Neutrophil (primary cell): ENCODE results near the gene TGIF2.

Experiments
- H3K27ac ChIP-seq: fragments of 200-600 bp; sonication (generic); 2 replicates; pipeline ENCODE4 v1.5.1; 2016; ENCODE audit warnings: mild to moderate bottlenecking, moderate library complexity
- H3K27me3 ChIP-seq: fragments of 200-600 bp; sonication (generic); 2 replicates; pipeline ENCODE4 v1.6.0; 2016; ENCODE audit warnings: mild to moderate bottlenecking
- H3K36me3 ChIP-seq: fragments of 200-600 bp; sonication (generic); 2 replicates; pipeline ENCODE4 v1.5.1; 2017
- H3K4me1 ChIP-seq, 2 experiments: fragments of 200-600 bp in 1 of 2; sonication (generic) in 1 of 2; 1 replicate in 1 of 2; 2 replicates in 1 of 2; pipeline versions ENCODE4 v1.5.1 to v1.6.1; 2013 to 2016; ENCODE audit warnings: low read depth in 1 of 2, low read length in 1 of 2, mild to moderate bottlenecking in 1 of 2, moderate library complexity in 1 of 2; ENCODE audit not compliant: control insufficient read depth in 1 of 2, insufficient read depth in 1 of 2
- H3K4me3 ChIP-seq, 2 experiments: fragments of 200-600 bp in 1 of 2; sonication (generic) in 1 of 2; 1 replicate in 1 of 2; 2 replicates in 1 of 2; pipeline ENCODE4 v1.5.1; 2013 to 2016; ENCODE audit warnings: low read depth in 1 of 2, low read length in 1 of 2, mild to moderate bottlenecking in 1 of 2, moderate library complexity in 1 of 2
- H3K9me3 ChIP-seq: fragments of 200-600 bp; sonication (generic); 2 replicates; pipeline ENCODE4 v1.5.1; 2016
- TF ChIP-seq, protein P1 (sequence below): fragments of 200-600 bp; sonication (generic); IDR thresholded peaks from 2 replicates; pipeline ENCODE4 v1.5.1; 2016; ENCODE audit warnings: antibody characterized with exemption

The TGIF2 gene

DNA sequence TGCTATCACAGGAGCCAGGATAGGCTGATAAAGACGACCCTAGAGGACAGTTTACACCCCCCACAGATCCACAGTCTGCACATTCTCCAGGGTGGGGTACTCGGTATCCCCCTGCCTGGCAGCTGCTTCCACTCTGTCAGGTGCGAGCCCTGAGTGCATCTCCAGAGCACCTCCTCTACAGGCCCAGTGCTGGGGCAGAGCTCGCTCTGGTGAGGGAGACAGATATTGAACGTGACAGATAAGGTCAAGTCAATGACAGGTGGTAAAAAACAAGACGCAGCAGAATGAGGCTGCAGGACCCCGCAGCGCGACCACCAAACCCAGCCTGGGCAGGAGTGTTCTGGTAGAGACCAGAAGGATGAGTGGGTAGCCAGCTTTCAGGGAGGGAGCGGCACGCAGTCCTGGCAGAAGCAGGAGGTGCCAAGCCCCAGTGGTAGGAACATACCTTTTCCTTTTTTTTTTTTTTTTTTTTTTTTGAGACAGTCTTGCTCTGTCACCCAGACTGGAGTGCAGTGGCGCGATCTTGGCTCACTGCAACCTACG lies 44.5 kb upstream of the TGIF2 start:
- no peak overlapping the region for H3K27ac ChIP-seq
- H3K4me1 ChIP-seq = no peaks in the 10 kb centered on the region
- H3K4me3 ChIP-seq = no peak overlapping the region
- H3K36me3 ChIP-seq = peaks cover 44% of the 10 kb centered on the region
- H3K9me3 ChIP-seq = no peaks in the 10 kb centered on the region
- H3K27me3 ChIP-seq = no peaks in the 10 kb centered on the region
- TF ChIP-seq, protein P1, sequence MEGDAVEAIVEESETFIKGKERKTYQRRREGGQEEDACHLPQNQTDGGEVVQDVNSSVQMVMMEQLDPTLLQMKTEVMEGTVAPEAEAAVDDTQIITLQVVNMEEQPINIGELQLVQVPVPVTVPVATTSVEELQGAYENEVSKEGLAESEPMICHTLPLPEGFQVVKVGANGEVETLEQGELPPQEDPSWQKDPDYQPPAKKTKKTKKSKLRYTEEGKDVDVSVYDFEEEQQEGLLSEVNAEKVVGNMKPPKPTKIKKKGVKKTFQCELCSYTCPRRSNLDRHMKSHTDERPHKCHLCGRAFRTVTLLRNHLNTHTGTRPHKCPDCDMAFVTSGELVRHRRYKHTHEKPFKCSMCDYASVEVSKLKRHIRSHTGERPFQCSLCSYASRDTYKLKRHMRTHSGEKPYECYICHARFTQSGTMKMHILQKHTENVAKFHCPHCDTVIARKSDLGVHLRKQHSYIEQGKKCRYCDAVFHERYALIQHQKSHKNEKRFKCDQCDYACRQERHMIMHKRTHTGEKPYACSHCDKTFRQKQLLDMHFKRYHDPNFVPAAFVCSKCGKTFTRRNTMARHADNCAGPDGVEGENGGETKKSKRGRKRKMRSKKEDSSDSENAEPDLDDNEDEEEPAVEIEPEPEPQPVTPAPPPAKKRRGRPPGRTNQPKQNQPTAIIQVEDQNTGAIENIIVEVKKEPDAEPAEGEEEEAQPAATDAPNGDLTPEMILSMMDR = no peak

DNA sequence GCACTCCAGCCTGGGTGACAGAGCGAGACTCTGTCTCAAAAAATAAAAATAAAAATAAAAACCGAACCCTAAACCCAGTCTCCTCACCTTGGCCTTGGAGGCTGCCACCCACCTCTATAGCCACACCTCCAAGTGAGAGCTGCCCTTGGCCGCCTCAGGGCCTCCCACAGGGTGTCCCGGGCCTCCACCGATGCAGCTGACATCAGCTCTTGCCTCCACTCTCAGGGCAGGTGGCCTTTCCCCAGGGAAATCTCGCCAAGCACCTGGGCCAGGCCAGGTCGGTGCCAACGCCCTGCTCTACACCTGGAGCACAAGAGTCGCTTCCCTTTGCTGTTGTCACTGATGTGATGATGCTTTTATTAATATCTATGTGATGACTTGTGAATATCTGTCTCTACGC lies 41.0 kb upstream of the TGIF2 start:
- TF ChIP-seq, protein P1 = no peak
- no peaks in the 10 kb centered on the region for H3K9me3 ChIP-seq
- peaks cover 11% of the 10 kb centered on the region for H3K36me3 ChIP-seq
- no peaks in the 10 kb centered on the region for H3K27me3 ChIP-seq
- no peak overlapping the region for H3K27ac ChIP-seq
- no peaks in the 10 kb centered on the region for H3K4me1 ChIP-seq
- no peak overlapping the region for H3K4me3 ChIP-seq

DNA sequence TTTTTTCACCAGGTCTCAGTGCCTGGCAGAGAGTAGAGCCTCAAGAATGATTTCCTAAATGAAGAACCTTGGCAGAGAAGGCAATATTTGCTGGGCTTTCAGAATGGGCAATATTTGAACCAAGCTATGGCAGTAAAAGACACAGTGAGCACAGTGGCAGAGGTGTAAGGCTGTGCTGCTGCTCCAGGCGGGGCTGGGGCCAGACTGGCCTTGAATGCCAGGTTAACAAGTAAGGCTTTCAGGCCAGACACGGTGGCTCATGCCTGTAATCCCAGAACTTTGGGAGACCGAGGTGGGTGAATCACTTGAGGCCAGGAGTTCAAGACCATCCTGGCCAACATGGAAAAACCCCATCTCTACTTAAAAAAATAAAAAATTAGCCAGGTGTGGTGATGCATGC lies 40.6 kb upstream of the TGIF2 start:
- no peak overlapping the region for H3K27ac ChIP-seq
- TF ChIP-seq, protein P1 = no peak
- no peaks in the 10 kb centered on the region for H3K27me3 ChIP-seq

DNA sequence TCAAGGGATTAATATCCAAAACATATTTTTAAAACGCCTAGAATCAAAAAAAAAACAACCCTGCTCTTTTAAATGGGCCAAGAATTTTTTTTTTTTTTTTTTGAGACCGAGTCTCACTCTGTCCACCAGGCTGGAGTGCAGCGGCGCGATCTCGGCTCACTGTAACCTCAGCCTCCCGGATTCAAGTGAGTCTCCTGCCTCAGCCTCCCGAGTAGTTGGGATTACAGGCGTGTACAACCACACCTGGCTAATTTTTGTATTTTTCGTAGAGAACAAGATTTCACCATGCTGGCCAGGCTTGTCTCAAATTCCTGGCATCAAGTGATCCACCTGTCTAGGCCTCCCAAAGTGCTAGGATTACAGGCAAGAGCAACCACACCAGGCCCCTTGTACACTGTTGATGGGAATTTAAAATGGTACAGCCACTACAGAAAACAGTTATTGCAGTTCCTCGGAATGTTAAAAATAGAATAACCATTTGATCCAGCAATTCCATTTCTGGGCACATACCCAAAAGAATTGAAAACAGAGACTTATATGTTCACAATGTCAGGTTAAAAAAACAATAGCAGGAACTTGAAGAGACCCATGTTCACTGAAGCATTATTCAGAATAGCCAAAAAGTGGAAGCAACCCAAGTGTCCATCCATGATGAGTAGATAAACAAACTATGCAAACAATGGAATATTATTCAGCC lies 35.2 kb upstream of the TGIF2 start:
- H3K4me3 ChIP-seq = no peak overlapping the region
- H3K27ac ChIP-seq = no peak overlapping the region
- peaks cover 5 to 10% of the 10 kb centered on the region in 2 experiments for H3K4me1 ChIP-seq
- TF ChIP-seq, protein P1 = no peak
- H3K36me3 ChIP-seq = no peaks in the 10 kb centered on the region
- H3K9me3 ChIP-seq = no peaks in the 10 kb centered on the region
- peaks cover 19% of the 10 kb centered on the region for H3K27me3 ChIP-seq

More for the DNA sequence above, 40.6 kb upstream of the TGIF2 start:
- Histone ChIP-seq H3K9me3 (no peaks in the 10 kb centered on the region), H3K36me3 (peaks cover 7% of the 10 kb centered on the region), H3K4me1 (no peaks in the 10 kb centered on the region), H3K4me3 (no peak overlapping the region)

DNA sequence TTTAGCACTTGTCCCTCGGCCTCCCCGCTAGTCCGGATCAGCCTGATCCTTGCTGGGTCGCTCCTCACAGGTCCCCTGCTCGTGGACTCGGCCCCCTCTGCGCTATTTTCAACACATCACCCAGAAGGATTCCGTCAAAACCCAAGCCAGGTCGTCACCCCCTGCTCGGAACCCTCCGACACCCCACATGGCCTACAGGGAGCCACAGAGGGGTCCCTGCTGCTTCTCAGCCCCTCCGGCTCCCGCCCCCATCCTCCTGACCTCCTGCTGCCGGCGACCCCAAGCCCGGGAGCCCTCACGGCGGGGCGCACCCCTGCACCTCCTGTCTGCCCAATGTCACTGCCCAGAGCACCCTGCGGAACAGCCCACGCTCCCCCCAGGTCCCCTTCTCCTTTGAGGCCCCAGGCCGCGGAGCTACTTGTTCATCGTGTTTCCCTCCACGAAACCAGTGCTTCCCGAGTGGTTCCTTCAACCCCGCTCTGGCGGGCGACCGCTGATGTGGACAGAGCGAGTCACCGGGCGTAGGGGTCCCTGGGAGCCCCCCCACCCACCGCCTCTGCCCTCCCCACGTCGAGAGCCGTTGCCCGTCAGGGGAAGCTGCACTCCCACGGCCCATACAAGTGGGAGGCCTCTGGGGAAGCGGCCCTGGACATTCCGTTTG lies 32.7 kb upstream of the TGIF2 start:
- H3K4me1 ChIP-seq = peaks cover 5 to 10% of the 10 kb centered on the region in 2 experiments
- no peak overlapping the region for H3K27ac ChIP-seq
- H3K4me3 ChIP-seq = peak overlapping the region in 1 of 2 experiments; percentile 66
- peaks cover 19% of the 10 kb centered on the region for H3K27me3 ChIP-seq
- H3K9me3 ChIP-seq = no peaks in the 10 kb centered on the region
- TF ChIP-seq, protein P1 = no peak
- no peaks in the 10 kb centered on the region for H3K36me3 ChIP-seq
